HepG2 (cell line): ENCODE measurements around the gene STMN3. TPM values are rescaled to one million over a fixed set of nuclear protein-coding genes. Genes with fewer than 3 reads are reported as not detected.

Experiments used
- ARHGAP35 ChIP-seq: sonication (generic); formaldehyde crosslinking; IDR thresholded peaks from 2 replicates; pipeline ENCODE4 v1.9.0; 2022; ENCODE audit warnings: mild to moderate bottlenecking, inconsistent platforms, moderate library complexity, missing genetic modification reagents, borderline replicate concordance
- CENPX ChIP-seq: sonication (generic); formaldehyde crosslinking; IDR thresholded peaks from 2 replicates; pipeline ENCODE4 v1.9.0; 2021; ENCODE audit warnings: mild to moderate bottlenecking, missing genetic modification reagents, moderate library complexity
- GATAD2A ChIP-seq: IDR thresholded peaks from 2 replicates; pipeline ENCODE4 v1.6.1; 2016
- GPBP1L1 ChIP-seq: sonication (generic); formaldehyde crosslinking; IDR thresholded peaks from 2 replicates; pipeline ENCODE4 v1.5.0; 2020; ENCODE audit warnings: mild to moderate bottlenecking, missing genetic modification reagents
- JARID2 ChIP-seq: sonication (generic); formaldehyde crosslinking; IDR thresholded peaks from 2 replicates; pipeline ENCODE4 v1.8.1; 2023; ENCODE audit warnings: missing genetic modification reagents, inconsistent platforms; ENCODE audit not compliant: insufficient replicate concordance
- NAIF1 ChIP-seq: sonication (generic); formaldehyde crosslinking; IDR thresholded peaks from 2 replicates; pipeline ENCODE4 v1.5.0; 2020; ENCODE audit warnings: mild to moderate bottlenecking, missing genetic modification reagents, borderline replicate concordance
- NR2F6 ChIP-seq, 2 experiments: IDR thresholded peaks; 2 replicates each; pipeline ENCODE4 v1.6.1; 2016; ENCODE audit warnings: antibody characterized with exemption in 1 of 2, mild to moderate bottlenecking in 1 of 2
- RCOR2 ChIP-seq: IDR thresholded peaks from 2 replicates; pipeline ENCODE4 v1.6.1; 2016; ENCODE audit warnings: missing biosample characterization, missing genetic modification reagents
- SALL2 ChIP-seq: sonication (generic); formaldehyde crosslinking; IDR thresholded peaks from 2 replicates; pipeline ENCODE4 v1.8.1; 2023; ENCODE audit warnings: mild to moderate bottlenecking, missing genetic modification reagents, inconsistent platforms
- USF2 ChIP-seq, 2 experiments: sonication (generic) in 1 of 2; formaldehyde crosslinking in 1 of 2; IDR thresholded peaks; 2 replicates each; pipeline versions ENCODE4 v1.5.1 to v1.6.1; 2011 to 2020; ENCODE audit warnings: borderline replicate concordance in 1 of 2, low read depth in 1 of 2, low read length in 1 of 2, mild to moderate bottlenecking in 1 of 2, missing genetic modification reagents in 1 of 2, moderate library complexity in 1 of 2
- ZNF20 ChIP-seq: sonication (generic); formaldehyde crosslinking; IDR thresholded peaks from 2 replicates; pipeline ENCODE4 v1.4.0; 2020; ENCODE audit warnings: mild to moderate bottlenecking, moderate library complexity, missing genetic modification reagents
- ZNF260 ChIP-seq: sonication (generic); formaldehyde crosslinking; IDR thresholded peaks from 2 replicates; pipeline ENCODE4 v1.4.0; 2020; ENCODE audit warnings: missing genetic modification reagents, low read depth, mild to moderate bottlenecking, borderline replicate concordance
- ZNF460 ChIP-seq: sonication (generic); formaldehyde crosslinking; IDR thresholded peaks from 2 replicates; pipeline ENCODE4 v1.5.1; 2020; ENCODE audit warnings: missing genetic modification reagents, mild to moderate bottlenecking, borderline replicate concordance
- ZNF644 ChIP-seq: IDR thresholded peaks from 2 replicates; pipeline ENCODE4 v1.6.1; 2016; ENCODE audit warnings: low read depth
- polyA plus RNA-seq, 8 experiments: library from polyadenylated mRNA; depleted of rRNA in 3 of 8; stranded (reverse) in 7 of 8; unstranded in 1 of 8; fragments of >200 nt; fragmentation: Illumina TruSeq in 4 of 8; extraction: Trizol in 4 of 8; gene quantifications; 2 replicates each; pipeline versions ENCODE4 v1.2.1 to v1.2.3, GENCODE V29; 2011 to 2016; ENCODE audit warnings: low read depth in 4 of 8, missing spikeins in 1 of 8, mixed read lengths in 1 of 8; ENCODE audit not compliant: insufficient read depth in 1 of 8
- total RNA-seq, 5 experiments: library from RNA; depleted of rRNA; stranded (reverse); fragments of >200 nt; fragmentation: Illumina TruSeq; extraction: Trizol; gene quantifications; 2 replicates each; pipeline ENCODE4 v1.2.3, GENCODE V29; 2016; ENCODE audit warnings: low read depth in 1 of 5
- TF ChIP-seq, protein P1 (sequence below): sonication (generic); formaldehyde crosslinking; IDR thresholded peaks from 2 replicates; pipeline ENCODE4 v1.4.0; 2020; ENCODE audit warnings: missing genetic modification reagents, low read depth, mild to moderate bottlenecking, borderline replicate concordance
- TF ChIP-seq, protein P2 (sequence below): sonication (generic); formaldehyde crosslinking; IDR thresholded peaks from 2 replicates; pipeline ENCODE4 v1.4.0; 2020; ENCODE audit warnings: missing genetic modification reagents

Gene STMN3
- total and polyA plus RNA-seq, 2 of the 13 experiments (the other 11 are each of a cell fraction or from before 2014, with no cell fraction given), result 21.0 to 48.3 TPM

DNA sequence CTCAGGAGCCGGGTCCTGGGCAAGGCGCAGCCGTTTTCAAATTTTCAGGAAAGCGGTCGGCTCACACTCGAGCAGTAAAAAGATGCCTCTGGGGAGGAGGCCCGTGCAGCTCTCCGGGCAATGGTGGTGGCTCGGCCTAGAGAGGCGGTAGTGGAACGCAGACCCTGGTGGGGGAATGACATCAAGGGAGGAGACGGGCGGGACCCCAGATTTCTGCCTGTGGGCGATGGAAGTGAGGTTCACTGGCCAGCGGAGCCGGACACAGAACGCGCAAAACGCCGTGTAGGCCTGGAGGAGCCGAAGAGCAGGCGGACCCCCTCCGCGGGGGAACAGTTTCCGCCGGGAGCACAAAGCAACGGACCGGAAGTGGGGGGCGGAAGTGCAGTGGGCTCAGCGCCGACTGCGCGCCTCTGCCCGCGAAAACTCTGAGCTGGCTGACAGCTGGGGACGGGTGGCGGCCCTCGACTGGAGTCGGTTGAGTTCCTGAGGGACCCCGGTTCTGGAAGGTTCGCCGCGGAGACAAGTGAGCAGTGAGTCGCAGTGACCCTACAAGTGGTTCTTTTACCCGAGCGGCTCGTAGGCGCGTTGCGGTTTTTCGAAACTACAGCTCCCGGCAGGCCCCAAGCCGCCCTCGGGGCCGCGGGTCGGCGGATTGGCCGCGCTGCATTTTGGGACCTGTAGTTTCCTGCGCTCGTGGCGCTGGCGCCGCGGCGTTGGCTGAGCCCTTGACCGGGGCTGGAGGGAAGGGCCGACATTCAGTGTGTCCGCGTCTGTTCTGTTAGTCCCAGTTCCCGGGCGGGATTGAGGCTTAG, 4.9 kb upstream of the STMN3 start, which contains the start of gene RTEL1 (continued):
- TF ChIP-seq ZNF644 (peak; percentile 32; the same call in 1 of the 2 replicates), RCOR2 (CRISPR knock-in tag) (no peak), NR2F6 (IDR thresholded peaks at IDR 0.05) (peak; percentile 64; the same call in 1 of the 2 replicates), NR2F6 (CRISPR knock-in tag; IDR thresholded peaks at IDR 0.05) (0 out of 2 replicates have a peak, but pooled peaks have one; percentile 38), GPBP1L1 (CRISPR knock-in tag) (no peak), CENPX (CRISPR knock-in tag) (no peak), SALL2 (peak; percentile 100), ARHGAP35 (peak; percentile 97), ZNF460 (no peak; the same call in 1 of the 2 replicates), ZNF260 (CRISPR knock-in tag) (no peak), ZNF20 (CRISPR knock-in tag) (peak; percentile 68; the same call in 1 of the 2 replicates), USF2 (IDR thresholded peaks at IDR 0.05; ENCODE audit: low read depth, low read length) (no peak), USF2 (CRISPR knock-in tag; IDR thresholded peaks at IDR 0.05; ENCODE audit: borderline replicate concordance) (peak; percentile 50; the same call in 1 of the 2 replicates), GATAD2A (CRISPR knock-in tag) (peak; percentile 54; the same call in 1 of the 2 replicates), JARID2 (CRISPR knock-in tag) (peak; percentile 93), NAIF1 (CRISPR knock-in tag) (peak; percentile 93; the same call in 1 of the 2 replicates)
- TF ChIP-seq, protein P1, sequence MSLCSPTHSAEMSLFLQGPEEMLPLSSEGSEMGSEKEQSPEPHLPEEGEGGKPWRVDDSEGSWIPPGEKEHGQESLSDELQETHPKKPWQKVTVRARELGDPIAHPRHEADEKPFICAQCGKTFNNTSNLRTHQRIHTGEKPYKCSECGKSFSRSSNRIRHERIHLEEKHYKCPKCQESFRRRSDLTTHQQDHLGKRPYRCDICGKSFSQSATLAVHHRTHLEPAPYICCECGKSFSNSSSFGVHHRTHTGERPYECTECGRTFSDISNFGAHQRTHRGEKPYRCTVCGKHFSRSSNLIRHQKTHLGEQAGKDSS (CRISPR knock-in tag), result peak; percentile 80
- TF ChIP-seq, protein P2, sequence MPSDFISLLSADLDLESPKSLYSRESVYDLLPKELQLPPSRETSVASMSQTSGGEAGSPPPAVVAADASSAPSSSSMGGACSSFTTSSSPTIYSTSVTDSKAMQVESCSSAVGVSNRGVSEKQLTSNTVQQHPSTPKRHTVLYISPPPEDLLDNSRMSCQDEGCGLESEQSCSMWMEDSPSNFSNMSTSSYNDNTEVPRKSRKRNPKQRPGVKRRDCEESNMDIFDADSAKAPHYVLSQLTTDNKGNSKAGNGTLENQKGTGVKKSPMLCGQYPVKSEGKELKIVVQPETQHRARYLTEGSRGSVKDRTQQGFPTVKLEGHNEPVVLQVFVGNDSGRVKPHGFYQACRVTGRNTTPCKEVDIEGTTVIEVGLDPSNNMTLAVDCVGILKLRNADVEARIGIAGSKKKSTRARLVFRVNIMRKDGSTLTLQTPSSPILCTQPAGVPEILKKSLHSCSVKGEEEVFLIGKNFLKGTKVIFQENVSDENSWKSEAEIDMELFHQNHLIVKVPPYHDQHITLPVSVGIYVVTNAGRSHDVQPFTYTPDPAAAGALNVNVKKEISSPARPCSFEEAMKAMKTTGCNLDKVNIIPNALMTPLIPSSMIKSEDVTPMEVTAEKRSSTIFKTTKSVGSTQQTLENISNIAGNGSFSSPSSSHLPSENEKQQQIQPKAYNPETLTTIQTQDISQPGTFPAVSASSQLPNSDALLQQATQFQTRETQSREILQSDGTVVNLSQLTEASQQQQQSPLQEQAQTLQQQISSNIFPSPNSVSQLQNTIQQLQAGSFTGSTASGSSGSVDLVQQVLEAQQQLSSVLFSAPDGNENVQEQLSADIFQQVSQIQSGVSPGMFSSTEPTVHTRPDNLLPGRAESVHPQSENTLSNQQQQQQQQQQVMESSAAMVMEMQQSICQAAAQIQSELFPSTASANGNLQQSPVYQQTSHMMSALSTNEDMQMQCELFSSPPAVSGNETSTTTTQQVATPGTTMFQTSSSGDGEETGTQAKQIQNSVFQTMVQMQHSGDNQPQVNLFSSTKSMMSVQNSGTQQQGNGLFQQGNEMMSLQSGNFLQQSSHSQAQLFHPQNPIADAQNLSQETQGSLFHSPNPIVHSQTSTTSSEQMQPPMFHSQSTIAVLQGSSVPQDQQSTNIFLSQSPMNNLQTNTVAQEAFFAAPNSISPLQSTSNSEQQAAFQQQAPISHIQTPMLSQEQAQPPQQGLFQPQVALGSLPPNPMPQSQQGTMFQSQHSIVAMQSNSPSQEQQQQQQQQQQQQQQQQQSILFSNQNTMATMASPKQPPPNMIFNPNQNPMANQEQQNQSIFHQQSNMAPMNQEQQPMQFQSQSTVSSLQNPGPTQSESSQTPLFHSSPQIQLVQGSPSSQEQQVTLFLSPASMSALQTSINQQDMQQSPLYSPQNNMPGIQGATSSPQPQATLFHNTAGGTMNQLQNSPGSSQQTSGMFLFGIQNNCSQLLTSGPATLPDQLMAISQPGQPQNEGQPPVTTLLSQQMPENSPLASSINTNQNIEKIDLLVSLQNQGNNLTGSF, result peak; percentile 91
